Neutrophil (primary cell): ENCODE measurements around the gene MACROD1.
A peak's percentile ranks its signal among the peaks of the same experiment; 100 is the strongest.

ENCODE experiments used
- H3K27ac ChIP-seq: fragments of 200-600 bp; sonication (generic); 2 replicates; pipeline ENCODE4 v1.5.1; 2016; ENCODE audit warnings: mild to moderate bottlenecking, moderate library complexity
- H3K27me3 ChIP-seq: fragments of 200-600 bp; sonication (generic); 2 replicates; pipeline ENCODE4 v1.6.0; 2016; ENCODE audit warnings: mild to moderate bottlenecking
- H3K36me3 ChIP-seq: fragments of 200-600 bp; sonication (generic); 2 replicates; pipeline ENCODE4 v1.5.1; 2017
- H3K4me1 ChIP-seq, 2 experiments: fragments of 200-600 bp in 1 of 2; sonication (generic) in 1 of 2; 1 replicate in 1 of 2; 2 replicates in 1 of 2; pipeline versions ENCODE4 v1.5.1 to v1.6.1; 2013 to 2016; ENCODE audit warnings: low read depth in 1 of 2, low read length in 1 of 2, mild to moderate bottlenecking in 1 of 2, moderate library complexity in 1 of 2; ENCODE audit not compliant: control insufficient read depth in 1 of 2, insufficient read depth in 1 of 2
- H3K4me3 ChIP-seq, 2 experiments: fragments of 200-600 bp in 1 of 2; sonication (generic) in 1 of 2; 1 replicate in 1 of 2; 2 replicates in 1 of 2; pipeline ENCODE4 v1.5.1; 2013 to 2016; ENCODE audit warnings: low read depth in 1 of 2, low read length in 1 of 2, mild to moderate bottlenecking in 1 of 2, moderate library complexity in 1 of 2
- H3K9me3 ChIP-seq: fragments of 200-600 bp; sonication (generic); 2 replicates; pipeline ENCODE4 v1.5.1; 2016
- TF ChIP-seq, protein P1 (sequence below): fragments of 200-600 bp; sonication (generic); IDR thresholded peaks from 2 replicates; pipeline ENCODE4 v1.5.1; 2016; ENCODE audit warnings: antibody characterized with exemption

MACROD1 gene

DNA sequence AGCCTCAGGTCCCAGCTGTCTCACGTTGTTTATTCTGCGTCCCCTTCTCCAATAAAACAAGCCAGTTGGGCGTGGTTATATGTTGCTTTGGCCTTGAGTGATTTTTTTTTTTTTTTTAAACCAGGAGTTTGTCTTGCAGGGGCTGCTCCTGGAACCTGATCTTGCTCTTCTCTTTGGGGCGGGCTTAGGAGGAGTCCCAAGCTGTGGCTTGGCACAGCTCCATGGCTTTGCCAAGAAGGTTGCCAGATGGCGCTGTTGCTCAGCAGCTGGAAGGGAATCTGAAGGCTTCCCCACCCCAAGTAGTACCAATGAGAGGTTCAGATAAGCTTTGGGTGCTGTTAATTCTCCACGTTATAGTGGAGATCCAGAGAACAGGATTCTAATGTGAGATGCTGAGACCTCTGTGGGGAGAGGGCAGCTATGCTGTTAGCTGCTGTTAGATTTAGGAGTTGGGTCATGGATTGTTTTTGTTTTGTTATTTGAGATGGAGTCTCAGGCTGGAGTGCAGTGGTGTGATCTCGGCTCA, 38.6 kb upstream of the MACROD1 start:
- H3K27ac ChIP-seq: peak overlapping the region; percentile 99
- no peaks in the 10 kb centered on the region for H3K9me3 ChIP-seq
- TF ChIP-seq, protein P1, sequence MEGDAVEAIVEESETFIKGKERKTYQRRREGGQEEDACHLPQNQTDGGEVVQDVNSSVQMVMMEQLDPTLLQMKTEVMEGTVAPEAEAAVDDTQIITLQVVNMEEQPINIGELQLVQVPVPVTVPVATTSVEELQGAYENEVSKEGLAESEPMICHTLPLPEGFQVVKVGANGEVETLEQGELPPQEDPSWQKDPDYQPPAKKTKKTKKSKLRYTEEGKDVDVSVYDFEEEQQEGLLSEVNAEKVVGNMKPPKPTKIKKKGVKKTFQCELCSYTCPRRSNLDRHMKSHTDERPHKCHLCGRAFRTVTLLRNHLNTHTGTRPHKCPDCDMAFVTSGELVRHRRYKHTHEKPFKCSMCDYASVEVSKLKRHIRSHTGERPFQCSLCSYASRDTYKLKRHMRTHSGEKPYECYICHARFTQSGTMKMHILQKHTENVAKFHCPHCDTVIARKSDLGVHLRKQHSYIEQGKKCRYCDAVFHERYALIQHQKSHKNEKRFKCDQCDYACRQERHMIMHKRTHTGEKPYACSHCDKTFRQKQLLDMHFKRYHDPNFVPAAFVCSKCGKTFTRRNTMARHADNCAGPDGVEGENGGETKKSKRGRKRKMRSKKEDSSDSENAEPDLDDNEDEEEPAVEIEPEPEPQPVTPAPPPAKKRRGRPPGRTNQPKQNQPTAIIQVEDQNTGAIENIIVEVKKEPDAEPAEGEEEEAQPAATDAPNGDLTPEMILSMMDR: peak; percentile 71
- H3K4me3 ChIP-seq: peak overlapping the region; percentile 1 to 90
- H3K4me1 ChIP-seq: peaks cover 45 to 49% of the 10 kb centered on the region in 2 experiments
- H3K36me3 ChIP-seq: peaks cover 30% of the 10 kb centered on the region
- H3K27me3 ChIP-seq: no peaks in the 10 kb centered on the region

DNA sequence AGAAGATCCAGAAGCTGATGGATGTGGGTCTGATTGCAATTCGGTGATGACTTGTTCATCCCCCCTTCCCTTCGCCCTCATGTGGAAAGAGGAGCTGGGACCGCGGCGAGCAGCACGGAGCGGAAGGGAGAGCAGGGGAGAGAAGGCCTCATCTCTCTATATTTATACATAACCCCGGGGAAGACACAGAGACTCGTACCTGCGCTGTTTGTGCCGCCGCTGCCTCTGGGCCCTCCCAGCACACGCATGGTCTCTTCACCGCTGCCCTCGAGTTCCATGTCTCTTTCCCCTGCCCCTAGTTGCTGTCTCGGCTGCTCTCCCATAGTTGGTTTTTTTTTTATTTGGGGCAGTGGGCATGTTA, 38.1 kb upstream of the MACROD1 start:
- H3K27me3 ChIP-seq: no peaks in the 10 kb centered on the region
- H3K4me1 ChIP-seq: peaks cover 40 to 44% of the 10 kb centered on the region in 2 experiments
- H3K27ac ChIP-seq: peak overlapping the region; percentile 99
- TF ChIP-seq, protein P1: no peak
- H3K9me3 ChIP-seq: no peaks in the 10 kb centered on the region
- peaks cover 27% of the 10 kb centered on the region for H3K36me3 ChIP-seq
- H3K4me3 ChIP-seq: no peak overlapping the region

DNA sequence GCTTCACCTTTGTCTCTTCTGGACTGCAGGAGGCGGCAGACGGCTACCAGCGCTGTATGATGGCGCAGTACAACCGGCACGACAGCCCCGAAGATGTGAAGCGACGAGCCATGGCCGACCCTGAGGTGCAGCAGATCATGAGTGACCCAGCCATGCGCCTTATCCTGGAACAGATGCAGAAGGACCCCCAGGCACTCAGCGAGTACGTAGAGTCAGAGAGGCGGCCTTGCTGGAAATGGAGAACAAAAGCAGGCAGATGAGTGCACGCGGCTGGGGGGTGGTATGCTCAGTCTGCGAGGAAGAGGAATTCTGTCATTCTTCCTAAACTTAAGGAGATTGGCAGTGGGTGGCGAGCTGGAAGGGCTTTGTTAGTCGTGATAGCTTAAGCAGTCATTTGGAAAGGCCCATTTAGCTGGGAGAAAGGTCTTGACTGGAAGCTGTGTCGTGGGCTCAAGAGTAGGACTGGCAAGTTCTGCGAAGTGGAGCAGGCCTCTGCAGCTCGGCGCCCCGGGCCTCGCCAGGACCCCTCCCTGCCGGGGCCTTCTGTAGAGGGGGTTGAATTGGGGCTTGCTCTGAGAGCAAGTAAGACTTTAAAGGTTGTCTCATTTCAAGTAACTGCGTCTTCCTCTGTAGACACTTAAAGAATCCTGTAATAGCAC, 37.6 kb upstream of the MACROD1 start:
- TF ChIP-seq, protein P1: no peak
- Histone ChIP-seq H3K36me3 (peaks cover 27% of the 10 kb centered on the region), H3K27me3 (no peaks in the 10 kb centered on the region)

DNA sequence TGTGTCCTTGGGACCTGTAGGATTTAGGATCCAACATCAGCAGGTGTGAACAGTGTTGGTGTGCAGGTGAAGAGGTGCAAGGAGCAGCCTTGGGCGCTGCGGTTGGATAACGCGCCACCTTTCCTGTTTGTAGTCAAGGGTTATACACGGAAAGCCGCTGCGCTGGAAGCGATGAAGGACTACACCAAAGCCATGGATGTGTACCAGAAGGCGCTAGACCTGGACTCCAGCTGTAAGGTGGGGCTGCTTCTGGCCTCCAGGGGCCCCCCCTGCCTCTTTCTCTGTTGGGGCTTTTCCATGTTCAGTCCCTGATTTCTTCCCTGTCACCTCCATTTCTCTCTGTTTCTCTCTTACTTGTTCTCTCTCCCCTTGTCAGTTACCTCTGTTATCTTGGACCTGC, 37.1 kb upstream of the MACROD1 start:
- no peaks in the 10 kb centered on the region for H3K9me3 ChIP-seq
- no peaks in the 10 kb centered on the region for H3K27me3 ChIP-seq
- peaks cover 29 to 33% of the 10 kb centered on the region in 2 experiments for H3K4me1 ChIP-seq
- no peak overlapping the region for H3K27ac ChIP-seq
- TF ChIP-seq, protein P1: no peak
- no peak overlapping the region for H3K4me3 ChIP-seq
- peaks cover 30% of the 10 kb centered on the region for H3K36me3 ChIP-seq

More for the DNA sequence above, 37.6 kb upstream of the MACROD1 start:
- Histone ChIP-seq H3K4me1 (peaks cover 35 to 39% of the 10 kb centered on the region in 2 experiments), H3K9me3 (no peaks in the 10 kb centered on the region), H3K27ac (peak overlapping the region; percentile 99), H3K4me3 (no peak overlapping the region)

DNA sequence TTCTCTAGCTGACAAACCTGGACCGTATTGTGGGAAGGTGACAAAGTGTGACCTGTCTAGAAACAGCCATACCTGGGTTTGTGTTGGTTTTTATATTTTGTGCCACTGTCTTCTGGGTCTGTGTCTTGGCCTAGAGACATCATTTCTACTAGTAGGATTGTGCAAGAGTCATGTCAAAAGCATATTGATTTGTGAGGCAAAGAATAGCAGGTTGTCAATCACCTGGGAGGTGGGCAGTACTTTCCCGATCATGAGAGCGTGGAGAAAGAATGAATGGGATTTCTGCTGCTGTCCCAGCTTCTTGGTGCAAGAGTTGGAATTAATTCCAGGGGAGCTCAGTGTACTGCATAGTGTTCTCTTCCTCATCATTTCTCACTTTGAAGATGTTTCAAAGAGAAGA, 35.6 kb upstream of the MACROD1 start:
- no peak overlapping the region for H3K4me3 ChIP-seq
- H3K27me3 ChIP-seq: no peaks in the 10 kb centered on the region
- H3K9me3 ChIP-seq: no peaks in the 10 kb centered on the region
- peaks cover 44% of the 10 kb centered on the region for H3K36me3 ChIP-seq
- peaks cover 24 to 25% of the 10 kb centered on the region in 2 experiments for H3K4me1 ChIP-seq
- no peak overlapping the region for H3K27ac ChIP-seq
- TF ChIP-seq, protein P1: no peak
